H9 (cell line): Measurements from ENCODE around the gene CCDC137. TPM values are rescaled to one million over a fixed set of nuclear protein-coding genes. Genes with fewer than 3 reads are reported as not detected.

Experiments
- DNase-seq: peaks from one replicate; pipeline ENCODE4 v3.0.0-alpha.2; 2017
- H2AFZ ChIP-seq: one replicate; pipeline ENCODE4 v1.6.1; 2013; ENCODE audit warnings: mild to moderate bottlenecking, low read length, control low read depth, moderate library complexity
- H2AK5ac ChIP-seq: 2 replicates; pipeline ENCODE4 v1.6.1; 2013; ENCODE audit warnings: low read length, control low read depth, mixed read lengths; ENCODE audit not compliant: insufficient read length
- H2BK120ac ChIP-seq: one replicate; pipeline ENCODE4 v1.6.1; 2013; ENCODE audit warnings: low read depth, mild to moderate bottlenecking, low read length, control low read depth, inconsistent platforms; ENCODE audit not compliant: poor library complexity, severe bottlenecking
- H2BK12ac ChIP-seq: 2 replicates; pipeline ENCODE4 v1.6.1; 2013; ENCODE audit warnings: low read length, control low read depth, mixed read lengths, low read depth; ENCODE audit not compliant: insufficient read length
- H2BK15ac ChIP-seq: 2 replicates; pipeline ENCODE4 v1.6.1; 2013; ENCODE audit warnings: low read depth, low read length, control low read depth
- H2BK20ac ChIP-seq: one replicate; pipeline ENCODE4 v1.6.1; 2013; ENCODE audit warnings: low read depth, mild to moderate bottlenecking, low read length, control low read depth, inconsistent platforms; ENCODE audit not compliant: poor library complexity, severe bottlenecking
- H2BK5ac ChIP-seq: 2 replicates; pipeline ENCODE4 v1.6.1; 2013; ENCODE audit warnings: low read length, control low read depth, mixed read lengths; ENCODE audit not compliant: insufficient read length
- H3K14ac ChIP-seq: 2 replicates; pipeline ENCODE4 v1.6.1; 2013; ENCODE audit warnings: low read length, control low read depth; ENCODE audit not compliant: insufficient read depth
- H3K18ac ChIP-seq: 2 replicates; pipeline ENCODE4 v1.6.1; 2013; ENCODE audit warnings: low read depth, mild to moderate bottlenecking, mixed read lengths, low read length, control low read depth; ENCODE audit not compliant: insufficient read length
- H3K23ac ChIP-seq: 2 replicates; pipeline ENCODE4 v1.6.1; 2013; ENCODE audit warnings: low read length, control low read depth, mixed read lengths, low read depth; ENCODE audit not compliant: insufficient read length
- H3K23me2 ChIP-seq: 2 replicates; pipeline ENCODE4 v1.6.1; 2013; ENCODE audit warnings: low read depth, mild to moderate bottlenecking, mixed read lengths, low read length, control low read depth; ENCODE audit not compliant: insufficient read length, poor library complexity, severe bottlenecking
- H3K27ac ChIP-seq: 2 replicates; pipeline ENCODE4 v1.5.1; 2013; ENCODE audit warnings: low read length, control low read depth, mixed read lengths, low read depth; ENCODE audit not compliant: insufficient read length
- H3K27me3 ChIP-seq: 2 replicates; pipeline ENCODE4 v1.6.1; 2013; ENCODE audit warnings: low read length, control low read depth, inconsistent platforms; ENCODE audit not compliant: insufficient read depth
- H3K4ac ChIP-seq: 2 replicates; pipeline ENCODE4 v1.6.1; 2013; ENCODE audit warnings: low read depth, mild to moderate bottlenecking, control low read depth, inconsistent platforms, low read length, moderate library complexity
- H3K4me1 ChIP-seq: 2 replicates; pipeline ENCODE4 v1.6.1; 2013; ENCODE audit warnings: low read length, control low read depth, inconsistent platforms; ENCODE audit not compliant: insufficient read depth
- H3K4me2 ChIP-seq: 2 replicates; pipeline ENCODE4 v1.6.1; 2013; ENCODE audit warnings: low read length, control low read depth, mixed read lengths; ENCODE audit not compliant: insufficient read length, insufficient read depth
- H3K56ac ChIP-seq: 2 replicates; pipeline ENCODE4 v1.6.1; 2013; ENCODE audit warnings: low read depth, mild to moderate bottlenecking, mixed read lengths, low read length, control low read depth; ENCODE audit not compliant: insufficient read length
- H3K79me1 ChIP-seq: 2 replicates; pipeline ENCODE4 v1.6.1; 2013; ENCODE audit warnings: low read depth, mild to moderate bottlenecking, moderate library complexity, low read length, control low read depth, inconsistent platforms; ENCODE audit not compliant: insufficient read depth, poor library complexity, severe bottlenecking
- H3K79me2 ChIP-seq: 2 replicates; pipeline ENCODE4 v1.6.1; 2013; ENCODE audit warnings: low read length, control low read depth, inconsistent platforms; ENCODE audit not compliant: insufficient read depth
- H3K9ac ChIP-seq: 2 replicates; pipeline ENCODE4 v1.6.1; 2013; ENCODE audit warnings: low read length, control low read depth, mixed read lengths; ENCODE audit not compliant: insufficient read length; ENCODE audit errors: extremely low read depth
- H3K9me3 ChIP-seq: one replicate; pipeline ENCODE4 v1.6.1; 2013; ENCODE audit warnings: low read depth, low read length, inconsistent platforms; ENCODE audit not compliant: control insufficient read depth
- H3T11ph ChIP-seq: one replicate; pipeline ENCODE4 v1.6.1; 2013; ENCODE audit warnings: mild to moderate bottlenecking, low read length, control low read depth, inconsistent platforms
- H4K20me1 ChIP-seq: one replicate; pipeline ENCODE4 v1.6.1; 2013; ENCODE audit not compliant: control insufficient read depth, insufficient read length, insufficient read depth
- H4K5ac ChIP-seq: 2 replicates; pipeline ENCODE4 v1.6.1; 2013; ENCODE audit warnings: low read depth, mild to moderate bottlenecking, mixed read lengths, low read length, control low read depth; ENCODE audit not compliant: insufficient read length
- H4K8ac ChIP-seq: replicated peaks from 2 replicates; pipeline ENCODE4 v1.6.1; 2013; ENCODE audit warnings: low read length, control low read depth, mixed read lengths, low read depth; ENCODE audit not compliant: insufficient read length
- H4K91ac ChIP-seq: 2 replicates; pipeline ENCODE4 v1.6.1; 2013; ENCODE audit warnings: low read depth, mild to moderate bottlenecking, moderate library complexity, mixed read lengths, low read length, control low read depth; ENCODE audit not compliant: insufficient read length
- H3K27ac Mint-ChIP-seq, 3 experiments: 2 replicates in 2 of 3; 3 replicates in 1 of 3; pipeline ENCODE4 v1.8.0; 2020 to 2021; ENCODE audit warnings: mixed read lengths in 3 of 3, mild to moderate bottlenecking in 1 of 3, moderate library complexity in 1 of 3
- H3K27me3 Mint-ChIP-seq: 2 replicates; pipeline ENCODE4 v1.8.0; 2021; ENCODE audit warnings: low read depth, mild to moderate bottlenecking, moderate library complexity, mixed read lengths
- H3K36me3 Mint-ChIP-seq, 3 experiments: 2 replicates in 2 of 3; 3 replicates in 1 of 3; pipeline ENCODE4 v1.8.0; 2020 to 2021; ENCODE audit warnings: low read depth in 3 of 3, mixed read lengths in 3 of 3; ENCODE audit not compliant: insufficient read depth in 1 of 3
- H3K4me1 Mint-ChIP-seq, 2 experiments: 2 replicates each; pipeline ENCODE4 v1.8.0; 2020; ENCODE audit warnings: mixed read lengths in 2 of 2
- H3K4me3 Mint-ChIP-seq, 2 experiments: 2 replicates in 1 of 2; 3 replicates in 1 of 2; pipeline ENCODE4 v1.8.0; 2020 to 2021; ENCODE audit warnings: mild to moderate bottlenecking in 2 of 2, mixed read lengths in 2 of 2, moderate library complexity in 1 of 2
- H3K9me3 Mint-ChIP-seq, 2 experiments: 2 replicates in 1 of 2; 3 replicates in 1 of 2; pipeline ENCODE4 v1.8.0; 2020; ENCODE audit warnings: mild to moderate bottlenecking in 2 of 2, mixed read lengths in 2 of 2, moderate library complexity in 1 of 2
- WGBS: extraction: QIAGEN DNeasy Blood & Tissue Kit; methylation state at CpG from one replicate; pipeline ENCODE4 v1.1.7; 2013; ENCODE audit warnings: missing lambda C conversion rate, low lambda C conversion rate, mixed read lengths; ENCODE audit not compliant: insufficient read length; ENCODE audit errors: extremely low coverage; 5-methylcytosine and 5-hydroxymethylcytosine counted together
- total RNA-seq: library from RNA; stranded (reverse); gene quantifications from 2 replicates; pipeline ENCODE4 v1.2.1, GENCODE V29; 2021
- TF ChIP-seq, protein P1 (sequence below): fragments of 200-600 bp; sonication (generic); conservative IDR thresholded peaks from 3 replicates; pipeline ENCODE4 v1.8.0; 2021; ENCODE audit warnings: antibody characterized with exemption, mild to moderate bottlenecking

CCDC137 gene
- total RNA-seq, 1 experiment from 2014 or later = 60.8 TPM

DNA sequence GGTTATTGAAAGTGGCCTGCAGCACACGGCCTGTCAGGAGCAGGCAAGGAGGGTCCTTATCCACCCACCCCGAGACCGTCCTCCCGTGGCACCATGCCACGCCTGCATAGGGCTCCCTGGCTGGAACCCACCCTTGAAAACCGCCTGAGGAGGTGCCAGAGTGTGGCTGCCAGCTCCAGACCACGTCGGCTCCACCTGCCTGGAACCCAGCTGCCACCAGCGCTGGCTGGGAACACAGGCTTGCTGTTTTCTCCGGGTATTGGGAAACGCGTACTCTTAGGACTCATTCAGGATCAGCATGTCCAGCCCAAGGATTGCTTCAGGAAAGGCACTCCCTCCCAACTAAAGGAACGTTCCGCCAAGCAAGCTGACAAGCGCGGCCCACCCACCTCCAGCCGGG, 10.4 kb downstream of the CCDC137 start:
- Histone ChIP-seq H2BK12ac (no peak overlapping the region), H3T11ph (no peak overlapping the region), H3K23ac (no peak overlapping the region), H3K9me3 (no peaks in the 10 kb centered on the region), H2BK15ac (no peak overlapping the region), H4K20me1 (no peaks in the 10 kb centered on the region), H3K4ac (no peak overlapping the region), H3K4me1 (no peaks in the 10 kb centered on the region), H3K27me3 (no peaks in the 10 kb centered on the region), H3K79me1 (no peaks in the 10 kb centered on the region), H4K8ac (no peak overlapping the region), H3K27ac (no peak overlapping the region), H3K79me2 (no peaks in the 10 kb centered on the region), H4K5ac (no peak overlapping the region), H2AFZ (no peak overlapping the region), H2BK20ac (no peak overlapping the region), H2AK5ac (no peak overlapping the region), H3K9ac (no peak overlapping the region), H3K4me2 (no peak overlapping the region), H3K14ac (no peak overlapping the region), H2BK120ac (no peak overlapping the region), H3K23me2 (no peaks in the 10 kb centered on the region), H4K91ac (no peak overlapping the region), H3K56ac (no peak overlapping the region), H3K18ac (no peak overlapping the region), H2BK5ac (no peak overlapping the region)
- no peaks in the 10 kb centered on the region; the same call in 1 of the 2 replicates for H3K27me3 Mint-ChIP-seq
- TF ChIP-seq, protein P1, sequence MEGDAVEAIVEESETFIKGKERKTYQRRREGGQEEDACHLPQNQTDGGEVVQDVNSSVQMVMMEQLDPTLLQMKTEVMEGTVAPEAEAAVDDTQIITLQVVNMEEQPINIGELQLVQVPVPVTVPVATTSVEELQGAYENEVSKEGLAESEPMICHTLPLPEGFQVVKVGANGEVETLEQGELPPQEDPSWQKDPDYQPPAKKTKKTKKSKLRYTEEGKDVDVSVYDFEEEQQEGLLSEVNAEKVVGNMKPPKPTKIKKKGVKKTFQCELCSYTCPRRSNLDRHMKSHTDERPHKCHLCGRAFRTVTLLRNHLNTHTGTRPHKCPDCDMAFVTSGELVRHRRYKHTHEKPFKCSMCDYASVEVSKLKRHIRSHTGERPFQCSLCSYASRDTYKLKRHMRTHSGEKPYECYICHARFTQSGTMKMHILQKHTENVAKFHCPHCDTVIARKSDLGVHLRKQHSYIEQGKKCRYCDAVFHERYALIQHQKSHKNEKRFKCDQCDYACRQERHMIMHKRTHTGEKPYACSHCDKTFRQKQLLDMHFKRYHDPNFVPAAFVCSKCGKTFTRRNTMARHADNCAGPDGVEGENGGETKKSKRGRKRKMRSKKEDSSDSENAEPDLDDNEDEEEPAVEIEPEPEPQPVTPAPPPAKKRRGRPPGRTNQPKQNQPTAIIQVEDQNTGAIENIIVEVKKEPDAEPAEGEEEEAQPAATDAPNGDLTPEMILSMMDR = no peak
- H3K9me3 Mint-ChIP-seq = no peaks in the 10 kb centered on the region
- H3K27ac Mint-ChIP-seq = no peak overlapping the region
- WGBS = no CpG with 5 or more reads among the region's 17 CpGs
- no peak overlapping the region for H3K4me3 Mint-ChIP-seq
- H3K36me3 Mint-ChIP-seq = peaks cover 13 to 40% (median 36%) of the 10 kb centered on the region in 3 experiments; a peak in 6 of 7 replicates
- peaks cover 0 to 2% of the 10 kb centered on the region in 2 experiments; a peak in 1 of 4 replicates for H3K4me1 Mint-ChIP-seq
- DNase-seq = no peak
